ENCODE measurements around the gene SPAG9. TPM values are rescaled to one million over a fixed set of nuclear protein-coding genes. Genes with fewer than 3 reads are reported as not detected.
A peak's percentile ranks its signal among the peaks of the same experiment; 100 is the strongest.

The SPAG9 gene
- polyA plus RNA-seq, 2 donors: 12.7 to 15.1 TPM

DNA sequence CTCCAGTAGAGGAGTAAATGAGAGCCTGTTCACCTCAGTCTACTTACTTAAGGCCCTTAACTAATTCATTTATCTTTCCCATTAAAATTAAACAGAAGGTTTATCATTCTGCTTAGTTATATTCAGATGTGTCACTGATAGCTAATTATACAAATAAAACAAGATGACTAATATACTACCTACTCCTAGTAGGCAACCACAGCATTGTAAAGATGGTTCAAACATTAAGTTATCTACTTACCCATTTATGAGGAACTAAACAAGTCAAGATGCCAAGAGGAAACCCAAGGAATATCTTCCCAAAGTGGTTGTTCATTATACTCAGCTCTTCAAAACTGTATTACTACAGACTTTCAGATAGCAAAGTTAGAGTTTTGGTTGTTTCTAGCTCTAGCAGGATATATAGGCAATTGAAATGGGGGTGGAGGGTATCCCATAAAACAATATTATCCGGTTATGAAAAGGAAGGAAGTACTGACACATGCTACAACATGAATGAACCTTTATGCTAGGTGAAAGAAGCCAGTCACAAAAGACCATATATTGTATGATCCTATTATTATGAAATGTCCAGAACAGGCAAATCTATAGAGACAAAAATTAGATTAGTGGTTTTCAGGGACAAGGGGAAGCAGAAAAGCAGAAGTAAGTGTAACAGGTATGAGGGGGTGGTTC, 56.5 kb downstream of the SPAG9 start:
- Histone ChIP-seq H3K27ac (ENCODE audit: low read depth in 2 of 2, low read length in 1 of 2) (no peak overlapping the region), H3K36me3 (ENCODE audit: control insufficient read depth in 2 of 2, insufficient read depth in 2 of 2, low read length in 1 of 2) (no peaks in the 10 kb centered on the region), H3K27me3 (ENCODE audit: control insufficient read depth in 1 of 2, insufficient read depth in 2 of 2, low read length in 2 of 2) (no peaks in the 10 kb centered on the region), H3K4me3 (ENCODE audit: low read depth in 1 of 2, low read length in 2 of 2) (no peak overlapping the region), H3K9me3 (ENCODE audit: control insufficient read depth in 2 of 2, insufficient read depth in 1 of 2, low read depth in 1 of 2, low read length in 1 of 2) (no peaks in the 10 kb centered on the region), H3K4me1 (ENCODE audit: control insufficient read depth in 2 of 2, insufficient read depth in 2 of 2, low read length in 1 of 2) (no peaks in the 10 kb centered on the region)
- WGBS, 2 donors: 47 to 55% methylated on average over 1 of the region's 1 CpG

DNA sequence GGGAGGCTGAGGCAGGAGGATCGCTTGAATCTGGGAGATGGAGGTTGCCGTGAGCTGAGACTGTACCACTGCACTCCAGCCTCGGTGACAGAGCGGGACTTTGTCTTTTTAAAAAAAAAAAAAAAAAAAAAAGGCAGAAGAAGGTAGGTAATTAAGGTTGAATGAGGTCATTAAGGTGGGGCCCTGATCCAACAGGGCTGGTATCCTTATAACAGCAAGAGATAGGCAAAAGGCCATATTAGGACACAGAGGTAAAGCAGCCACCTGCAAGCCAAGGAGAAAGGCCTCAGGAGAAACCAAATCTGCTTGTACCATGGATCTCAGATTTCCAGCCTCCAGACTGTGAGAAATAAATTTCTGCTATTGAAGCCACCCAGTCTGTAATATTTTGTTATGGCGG, 60.3 kb downstream of the SPAG9 start:
- 97 to 99% methylated on average over 5 of the region's 5 CpGs for WGBS, 2 donors
- H3K36me3 ChIP-seq (ENCODE audit: control insufficient read depth in 2 of 2, insufficient read depth in 2 of 2, low read length in 1 of 2): no peaks in the 10 kb centered on the region
- H3K27ac ChIP-seq (ENCODE audit: low read depth in 2 of 2, low read length in 1 of 2): no peak overlapping the region
- no peaks in the 10 kb centered on the region for H3K4me1 ChIP-seq (ENCODE audit: control insufficient read depth in 2 of 2, insufficient read depth in 2 of 2, low read length in 1 of 2)
- no peak overlapping the region for H3K4me3 ChIP-seq (ENCODE audit: low read depth in 1 of 2, low read length in 2 of 2)
- no peaks in the 10 kb centered on the region for H3K9me3 ChIP-seq (ENCODE audit: control insufficient read depth in 2 of 2, insufficient read depth in 1 of 2, low read depth in 1 of 2, low read length in 1 of 2)
- no peaks in the 10 kb centered on the region for H3K27me3 ChIP-seq (ENCODE audit: control insufficient read depth in 1 of 2, insufficient read depth in 2 of 2, low read length in 2 of 2)

DNA sequence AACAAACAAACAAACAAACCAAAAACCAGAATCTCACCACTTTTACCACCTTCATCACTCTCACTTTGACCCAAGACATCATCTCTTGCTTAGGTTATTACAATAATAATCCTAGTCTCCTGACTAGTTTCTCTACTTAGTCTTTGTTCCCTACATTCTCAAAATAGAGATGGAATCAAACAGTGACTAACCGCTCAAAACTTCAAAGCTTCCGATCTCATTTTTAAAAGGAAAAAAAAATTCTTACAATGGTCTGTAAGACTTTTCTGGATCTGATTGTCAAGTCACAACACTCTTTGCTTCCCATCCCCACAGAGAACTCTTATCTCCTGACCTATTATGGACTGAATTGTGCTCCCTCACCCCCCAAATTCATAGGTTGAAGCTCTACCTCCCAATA, 60.9 kb downstream of the SPAG9 start:
- Histone ChIP-seq H3K4me3 (ENCODE audit: low read depth in 1 of 2, low read length in 2 of 2) (no peak overlapping the region), H3K27ac (ENCODE audit: low read depth in 2 of 2, low read length in 1 of 2) (no peak overlapping the region), H3K4me1 (ENCODE audit: control insufficient read depth in 2 of 2, insufficient read depth in 2 of 2, low read length in 1 of 2) (no peaks in the 10 kb centered on the region), H3K27me3 (ENCODE audit: control insufficient read depth in 1 of 2, insufficient read depth in 2 of 2, low read length in 2 of 2) (no peaks in the 10 kb centered on the region), H3K36me3 (ENCODE audit: control insufficient read depth in 2 of 2, insufficient read depth in 2 of 2, low read length in 1 of 2) (no peaks in the 10 kb centered on the region), H3K9me3 (ENCODE audit: control insufficient read depth in 2 of 2, insufficient read depth in 1 of 2, low read depth in 1 of 2, low read length in 1 of 2) (no peaks in the 10 kb centered on the region)
- WGBS, 2 donors: 79 to 83% methylated on average over 2 of the region's 2 CpGs

DNA sequence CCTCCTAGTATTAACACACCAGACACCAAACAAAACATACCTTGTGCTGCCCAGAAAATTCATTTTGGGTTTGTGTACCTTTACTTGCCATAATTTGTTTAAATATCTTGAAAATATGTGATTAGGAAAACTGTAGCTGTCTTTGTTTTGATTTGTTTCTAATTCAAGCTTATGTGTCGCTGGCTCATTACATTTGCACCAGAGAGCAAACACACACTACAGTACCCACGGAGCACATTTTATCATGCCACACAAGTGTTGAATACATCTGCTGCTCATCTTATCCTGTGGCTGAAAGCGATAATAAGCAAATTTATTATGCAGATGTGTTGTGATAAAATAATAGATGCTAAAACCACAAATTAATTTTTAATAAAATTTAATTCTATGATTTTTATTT, 63.1 kb downstream of the SPAG9 start:
- no peak overlapping the region for H3K27ac ChIP-seq (ENCODE audit: low read depth in 2 of 2, low read length in 1 of 2)
- H3K27me3 ChIP-seq (ENCODE audit: control insufficient read depth in 1 of 2, insufficient read depth in 2 of 2, low read length in 2 of 2): no peaks in the 10 kb centered on the region
- H3K4me1 ChIP-seq (ENCODE audit: control insufficient read depth in 2 of 2, insufficient read depth in 2 of 2, low read length in 1 of 2): no peaks in the 10 kb centered on the region
- H3K36me3 ChIP-seq (ENCODE audit: control insufficient read depth in 2 of 2, insufficient read depth in 2 of 2, low read length in 1 of 2): no peaks in the 10 kb centered on the region
- H3K9me3 ChIP-seq (ENCODE audit: control insufficient read depth in 2 of 2, insufficient read depth in 1 of 2, low read depth in 1 of 2, low read length in 1 of 2): no peaks in the 10 kb centered on the region
- WGBS, 2 donors: 63 to 78% methylated on average over 3 of the region's 3 CpGs
- no peak overlapping the region for H3K4me3 ChIP-seq (ENCODE audit: low read depth in 1 of 2, low read length in 2 of 2)

DNA sequence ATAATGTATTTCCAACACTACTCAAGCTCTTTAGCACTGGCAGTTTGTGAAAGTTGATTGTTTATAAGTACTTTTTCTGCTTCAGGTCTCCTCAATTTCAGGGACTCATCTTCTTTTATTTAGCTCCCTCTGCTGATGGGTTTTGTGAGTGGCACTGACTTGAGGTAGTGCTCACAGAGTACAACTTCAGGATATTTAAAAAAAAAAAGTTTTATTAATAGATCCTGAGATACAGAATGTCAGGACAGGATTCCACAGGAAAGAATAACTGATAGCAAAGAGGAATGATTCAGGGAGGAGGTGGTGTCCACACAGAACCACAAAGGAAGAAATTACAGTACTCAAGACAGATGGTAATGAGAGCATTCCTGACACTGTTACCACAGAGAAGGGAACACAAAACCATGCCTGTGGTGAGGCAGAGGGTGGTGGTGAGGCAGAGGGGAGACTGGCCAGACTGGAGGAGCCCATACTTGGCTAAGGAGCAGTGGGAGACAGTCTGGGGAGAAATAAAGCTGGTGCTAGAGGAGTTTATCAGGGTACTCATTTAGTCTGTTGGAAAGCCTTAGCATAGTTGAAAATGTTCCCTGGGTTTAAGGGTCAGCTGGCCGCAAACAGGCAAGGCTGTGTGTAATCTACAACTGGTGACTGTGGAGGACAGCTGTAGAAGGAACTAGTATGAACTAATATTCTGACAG, 63.7 kb downstream of the SPAG9 start:
- WGBS, 2 donors: 65 to 77% methylated on average over 1 of the region's 1 CpG
- Histone ChIP-seq H3K4me1 (ENCODE audit: control insufficient read depth in 2 of 2, insufficient read depth in 2 of 2, low read length in 1 of 2) (no peaks in the 10 kb centered on the region), H3K9me3 (ENCODE audit: control insufficient read depth in 2 of 2, insufficient read depth in 1 of 2, low read depth in 1 of 2, low read length in 1 of 2) (no peaks in the 10 kb centered on the region), H3K27me3 (ENCODE audit: control insufficient read depth in 1 of 2, insufficient read depth in 2 of 2, low read length in 2 of 2) (no peaks in the 10 kb centered on the region), H3K36me3 (ENCODE audit: control insufficient read depth in 2 of 2, insufficient read depth in 2 of 2, low read length in 1 of 2) (no peaks in the 10 kb centered on the region), H3K27ac (ENCODE audit: low read depth in 2 of 2, low read length in 1 of 2) (peak overlapping the region; percentile 41 to 57), H3K4me3 (ENCODE audit: low read depth in 1 of 2, low read length in 2 of 2) (no peak overlapping the region)

DNA sequence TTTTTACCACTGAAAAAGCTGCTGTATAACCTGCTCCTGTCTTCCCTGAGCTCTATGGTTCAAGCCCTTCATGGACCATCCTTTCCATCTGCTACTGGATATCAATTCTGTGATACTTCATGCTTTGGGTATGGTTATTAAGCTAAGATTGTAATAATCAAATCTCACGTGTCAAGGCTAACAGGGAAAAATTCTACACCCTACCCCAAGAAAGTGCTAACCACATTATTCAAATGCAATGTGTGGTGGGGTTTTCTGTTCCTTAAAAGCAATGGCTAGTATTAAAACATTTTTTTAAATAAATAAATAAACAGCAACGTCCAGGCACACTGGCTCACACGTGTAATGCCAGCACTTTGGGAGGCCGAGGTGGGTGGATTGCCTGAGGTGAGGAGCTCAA, 65.9 kb downstream of the SPAG9 start:
- H3K4me1 ChIP-seq (ENCODE audit: control insufficient read depth in 2 of 2, insufficient read depth in 2 of 2, low read length in 1 of 2): no peaks in the 10 kb centered on the region
- 89 to 90% methylated on average over 4 of the region's 4 CpGs for WGBS, 2 donors
- H3K27ac ChIP-seq (ENCODE audit: low read depth in 2 of 2, low read length in 1 of 2): no peak overlapping the region
- no peaks in the 10 kb centered on the region for H3K36me3 ChIP-seq (ENCODE audit: control insufficient read depth in 2 of 2, insufficient read depth in 2 of 2, low read length in 1 of 2)
- no peaks in the 10 kb centered on the region for H3K27me3 ChIP-seq (ENCODE audit: control insufficient read depth in 1 of 2, insufficient read depth in 2 of 2, low read length in 2 of 2)
- no peaks in the 10 kb centered on the region for H3K9me3 ChIP-seq (ENCODE audit: control insufficient read depth in 2 of 2, insufficient read depth in 1 of 2, low read depth in 1 of 2, low read length in 1 of 2)
- no peak overlapping the region for H3K4me3 ChIP-seq (ENCODE audit: low read depth in 1 of 2, low read length in 2 of 2)

DNA sequence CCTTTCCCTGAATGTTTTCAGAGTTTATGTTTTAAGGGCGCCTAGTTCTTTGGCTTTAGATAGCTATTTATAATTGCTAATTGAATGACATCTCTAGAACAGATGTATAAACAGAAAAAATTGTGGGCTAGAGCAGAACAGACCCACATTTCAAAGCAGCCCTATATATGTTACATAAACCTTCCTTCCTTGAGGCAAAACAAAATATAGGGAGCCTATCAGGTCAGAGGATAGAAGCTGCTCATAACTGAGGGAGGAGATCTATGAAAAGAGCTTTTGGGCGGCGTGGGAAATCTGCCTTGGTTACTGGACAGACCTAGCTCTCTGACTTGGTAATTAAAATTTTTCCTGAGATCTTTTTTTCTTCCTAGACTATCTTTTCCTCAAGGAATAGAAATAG, 68.4 kb downstream of the SPAG9 start:
- H3K4me3 ChIP-seq (ENCODE audit: low read depth in 1 of 2, low read length in 2 of 2): no peak overlapping the region
- H3K9me3 ChIP-seq (ENCODE audit: control insufficient read depth in 2 of 2, insufficient read depth in 1 of 2, low read depth in 1 of 2, low read length in 1 of 2): no peaks in the 10 kb centered on the region
- H3K27me3 ChIP-seq (ENCODE audit: control insufficient read depth in 1 of 2, insufficient read depth in 2 of 2, low read length in 2 of 2): no peaks in the 10 kb centered on the region
- H3K27ac ChIP-seq (ENCODE audit: low read depth in 2 of 2, low read length in 1 of 2): no peak overlapping the region
- H3K36me3 ChIP-seq (ENCODE audit: control insufficient read depth in 2 of 2, insufficient read depth in 2 of 2, low read length in 1 of 2): no peaks in the 10 kb centered on the region
- 90 to 91% methylated on average over 3 of the region's 3 CpGs for WGBS, 2 donors
- H3K4me1 ChIP-seq (ENCODE audit: control insufficient read depth in 2 of 2, insufficient read depth in 2 of 2, low read length in 1 of 2): no peaks in the 10 kb centered on the region

DNA sequence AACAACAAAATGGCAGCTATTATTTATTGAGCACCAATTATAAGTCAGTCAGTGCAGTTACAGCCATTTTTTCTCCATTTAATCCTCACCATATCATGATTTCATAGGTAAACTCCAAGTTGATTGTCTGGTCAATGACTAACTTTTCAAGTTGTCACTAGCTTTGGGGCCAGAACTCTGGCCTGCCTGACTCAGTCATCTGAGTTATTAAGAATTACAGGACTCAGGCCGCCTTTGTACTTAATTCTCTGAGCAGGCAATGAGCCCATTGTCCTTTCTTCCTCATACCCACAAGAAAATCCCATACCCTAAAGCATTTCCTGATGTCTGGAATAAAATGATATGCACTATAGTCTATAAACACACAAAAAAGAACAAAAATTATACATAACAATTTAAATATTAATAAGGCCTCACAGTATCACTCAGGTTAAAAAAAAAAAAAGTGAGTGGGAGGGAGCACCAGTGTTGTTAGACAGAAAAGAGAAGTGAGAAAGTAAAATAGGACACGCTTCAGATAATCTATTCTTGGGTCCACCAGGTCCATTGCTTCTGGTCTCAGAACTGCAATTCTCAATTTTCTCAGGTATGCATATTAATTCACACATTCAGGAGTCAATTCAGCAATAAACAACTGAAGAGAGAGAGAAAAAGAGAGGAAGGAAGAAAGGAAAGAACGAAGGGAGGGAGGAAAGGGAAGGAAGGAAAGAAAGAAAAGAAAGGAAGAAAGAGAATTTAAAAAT, 70.2 kb downstream of the SPAG9 start:
- H3K9me3 ChIP-seq (ENCODE audit: control insufficient read depth in 2 of 2, insufficient read depth in 1 of 2, low read depth in 1 of 2, low read length in 1 of 2): no peaks in the 10 kb centered on the region
- no peaks in the 10 kb centered on the region for H3K27me3 ChIP-seq (ENCODE audit: control insufficient read depth in 1 of 2, insufficient read depth in 2 of 2, low read length in 2 of 2)
- H3K4me1 ChIP-seq (ENCODE audit: control insufficient read depth in 2 of 2, insufficient read depth in 2 of 2, low read length in 1 of 2): no peaks in the 10 kb centered on the region
- no peak overlapping the region for H3K4me3 ChIP-seq (ENCODE audit: low read depth in 1 of 2, low read length in 2 of 2)
- H3K27ac ChIP-seq (ENCODE audit: low read depth in 2 of 2, low read length in 1 of 2): no peak overlapping the region
- H3K36me3 ChIP-seq (ENCODE audit: control insufficient read depth in 2 of 2, insufficient read depth in 2 of 2, low read length in 1 of 2): peaks cover 0 to 2% of the 10 kb centered on the region in 2 donors
- 67 to 71% methylated on average over 3 of the region's 3 CpGs for WGBS, 2 donors

DNA sequence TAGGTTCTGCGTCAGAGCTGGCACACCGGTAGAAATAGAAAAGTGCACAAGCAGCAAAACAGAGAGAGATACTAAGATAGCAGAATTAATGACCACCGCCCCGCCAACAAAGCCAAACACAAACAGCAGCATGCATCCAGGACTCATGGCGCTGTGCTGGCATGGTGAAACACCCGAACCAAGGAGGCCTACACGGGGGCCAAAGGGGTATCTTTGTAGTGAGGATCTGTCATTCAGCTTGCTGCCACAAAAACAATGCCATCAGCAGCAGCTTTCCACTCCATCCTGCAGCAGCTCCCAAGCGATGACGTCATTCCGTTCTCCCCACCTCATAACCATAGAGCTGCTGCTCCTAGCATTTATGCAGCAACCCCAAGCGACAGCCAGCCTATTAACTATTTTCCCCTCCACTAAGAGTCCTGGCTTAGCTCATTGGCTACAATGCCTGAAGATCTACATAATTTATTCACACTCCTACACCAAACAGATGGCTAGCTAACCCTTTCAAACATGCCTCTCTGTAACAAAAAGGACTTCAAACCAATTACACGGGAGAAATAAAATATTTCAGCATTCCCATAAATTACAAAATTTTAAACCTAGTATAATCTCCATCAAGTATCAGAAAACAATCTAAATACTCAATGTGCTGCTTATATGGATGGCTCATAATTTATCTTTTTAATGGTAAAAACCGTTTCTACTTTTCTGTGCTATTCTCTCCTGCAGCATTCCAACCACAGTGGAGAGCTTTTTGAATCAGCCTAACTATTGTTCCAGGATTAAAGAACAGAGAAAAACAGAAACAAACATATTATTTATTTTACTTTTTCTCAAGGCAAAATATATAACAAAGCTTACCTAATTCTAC, 73.9 kb downstream of the SPAG9 start:
- peaks cover 0 to 2% of the 10 kb centered on the region in 2 donors for H3K36me3 ChIP-seq (ENCODE audit: control insufficient read depth in 2 of 2, insufficient read depth in 2 of 2, low read length in 1 of 2)
- no peaks in the 10 kb centered on the region for H3K9me3 ChIP-seq (ENCODE audit: control insufficient read depth in 2 of 2, insufficient read depth in 1 of 2, low read depth in 1 of 2, low read length in 1 of 2)
- H3K4me3 ChIP-seq (ENCODE audit: low read depth in 1 of 2, low read length in 2 of 2): no peak overlapping the region
- H3K27ac ChIP-seq (ENCODE audit: low read depth in 2 of 2, low read length in 1 of 2): no peak overlapping the region
- no peaks in the 10 kb centered on the region for H3K27me3 ChIP-seq (ENCODE audit: control insufficient read depth in 1 of 2, insufficient read depth in 2 of 2, low read length in 2 of 2)
- 57 to 63% methylated on average over 13 of the region's 13 CpGs for WGBS, 2 donors
- H3K4me1 ChIP-seq (ENCODE audit: control insufficient read depth in 2 of 2, insufficient read depth in 2 of 2, low read length in 1 of 2): no peaks in the 10 kb centered on the region

Measured in esophagus (tissue), 2 donors.